ENCODE data around the gene COL4A5. TPM values are rescaled to one million over a fixed set of nuclear protein-coding genes. Genes with fewer than 3 reads are reported as not detected.

Gene COL4A5
- total RNA-seq, 1 experiment from 2014 or later, result 51.3 TPM

- no peaks in the 10 kb centered on the region for H3K79me2 ChIP-seq (ENCODE audit: insufficient read depth, low read length)
- H3K9ac ChIP-seq (ENCODE audit: extremely low read depth, insufficient read length, low read length), result no peak overlapping the region
- no peak for DNase-seq
- H3K23ac ChIP-seq (ENCODE audit: insufficient read length, low read depth, low read length), result no peak overlapping the region
- no peak overlapping the region for H4K5ac ChIP-seq (ENCODE audit: insufficient read length, low read depth, low read length)
- Mint-ChIP-seq H3K9me3 (no peaks in the 10 kb centered on the region), H3K27ac (no peak overlapping the region), H3K4me3 (no peak overlapping the region), H3K4me1 (peaks cover 66 to 68% of the 10 kb centered on the region in 2 experiments), H3K27me3 (ENCODE audit: low read depth) (no peaks in the 10 kb centered on the region), H3K36me3 (ENCODE audit: insufficient read depth in 1 of 3, low read depth in 3 of 3) (no peaks in the 10 kb centered on the region)
- no peak overlapping the region for H2BK120ac ChIP-seq (ENCODE audit: low read depth, low read length, poor library complexity, severe bottlenecking)
- no peak overlapping the region for H2AFZ ChIP-seq (ENCODE audit: low read length)
- H3K23me2 ChIP-seq (ENCODE audit: insufficient read length, low read depth, low read length, poor library complexity, severe bottlenecking), result no peaks in the 10 kb centered on the region
- no peak overlapping the region for H3T11ph ChIP-seq (ENCODE audit: low read length)
- no peak overlapping the region for H4K8ac ChIP-seq (replicated peaks; ENCODE audit: insufficient read length, low read depth, low read length)
- H3K27me3 ChIP-seq (ENCODE audit: insufficient read depth, low read length), result no peaks in the 10 kb centered on the region
- no peak overlapping the region for H2BK5ac ChIP-seq (ENCODE audit: insufficient read length, low read length)
- H4K91ac ChIP-seq (ENCODE audit: insufficient read length, low read depth, low read length), result no peak overlapping the region
- H4K20me1 ChIP-seq (ENCODE audit: control insufficient read depth, insufficient read depth, insufficient read length), result no peaks in the 10 kb centered on the region
- no peak overlapping the region for H2BK12ac ChIP-seq (ENCODE audit: insufficient read length, low read depth, low read length)
- no peaks in the 10 kb centered on the region for H3K9me3 ChIP-seq (ENCODE audit: control insufficient read depth, low read depth, low read length)
- H2BK15ac ChIP-seq (ENCODE audit: low read depth, low read length), result no peak overlapping the region
- no peak for TF ChIP-seq CTCF (conservative IDR thresholded peaks at IDR 0.05)
- H3K18ac ChIP-seq (ENCODE audit: insufficient read length, low read depth, low read length), result no peak overlapping the region
- no peak overlapping the region for H3K4me2 ChIP-seq (ENCODE audit: insufficient read depth, insufficient read length, low read length)
- H3K79me1 ChIP-seq (ENCODE audit: insufficient read depth, low read depth, low read length, poor library complexity, severe bottlenecking), result no peaks in the 10 kb centered on the region
- H2AK5ac ChIP-seq (ENCODE audit: insufficient read length, low read length), result no peak overlapping the region
- H3K14ac ChIP-seq (ENCODE audit: insufficient read depth, low read length), result no peak overlapping the region
- no peak overlapping the region for H3K4ac ChIP-seq (ENCODE audit: low read depth, low read length)
- WGBS (ENCODE audit: extremely low coverage, insufficient read length, low lambda C conversion rate), result no CpG with 5 or more reads among the region's 1 CpG
- no peak overlapping the region for H3K27ac ChIP-seq (ENCODE audit: insufficient read length, low read depth, low read length)
- peaks cover 5% of the 10 kb centered on the region for H3K4me1 ChIP-seq (ENCODE audit: insufficient read depth, low read length)
- H2BK20ac ChIP-seq (ENCODE audit: low read depth, low read length, poor library complexity, severe bottlenecking), result no peak overlapping the region
- H3K56ac ChIP-seq (ENCODE audit: insufficient read length, low read depth, low read length), result no peak overlapping the region
These were observed 24.5 kb upstream of the COL4A5 start for GRCh38 chrX:108415146-108415545.

Data from H9 (cell line).